NAMALWA (cell line): ENCODE results near the gene FOXB1.

Source experiments
- DNase-seq: peaks from one replicate; pipeline ENCODE4 v3.0.0-alpha.2; 2015; ENCODE audit warnings: low spot score

The FOXB1 gene

GRCh38 chr15:59998950-59999611, 5.0 kb upstream of the FOXB1 start:
- no peak for DNase-seq

GRCh38 chr15:59999612-60000112, 4.4 kb upstream of the FOXB1 start:
- no peak for DNase-seq

DNA sequence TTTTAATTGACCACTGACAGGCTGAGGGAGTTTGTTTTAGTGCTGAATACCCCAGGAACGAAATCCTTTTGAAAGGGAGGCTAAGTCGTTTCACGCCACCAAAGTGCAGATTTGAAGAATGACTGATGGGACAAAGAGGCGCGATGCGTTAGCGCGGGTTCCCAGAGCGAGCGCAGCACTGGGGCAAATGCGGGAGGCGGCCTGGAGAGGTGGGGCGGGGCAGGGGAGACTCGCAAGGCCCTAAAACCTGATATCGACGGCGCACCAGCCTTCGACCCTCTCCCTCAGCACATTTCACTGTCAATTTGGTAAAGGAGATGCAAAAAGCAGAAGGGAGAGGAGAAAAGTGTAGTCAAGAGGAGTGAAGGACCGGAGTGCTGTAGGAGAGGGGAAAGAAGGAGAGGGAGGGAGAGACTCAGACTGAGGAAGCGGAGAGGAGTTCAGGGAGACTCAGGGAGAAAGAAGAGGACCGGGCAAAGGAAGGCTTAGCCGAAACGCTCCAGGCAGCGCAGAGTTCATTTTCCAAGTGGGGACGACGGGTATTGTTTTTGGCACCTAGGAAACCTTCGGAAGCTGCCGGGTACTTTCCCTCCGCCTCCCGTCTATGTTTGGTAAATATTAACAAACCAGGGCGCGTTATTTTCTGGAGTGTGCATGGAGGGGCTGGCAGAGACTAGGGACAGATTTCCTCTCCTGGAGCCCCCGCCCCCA, 3.8 kb upstream of the FOXB1 start:
- no peak for DNase-seq

GRCh38 chr15:60000824-60001609, 3.1 kb upstream of the FOXB1 start:
- DNase-seq, result no peak

GRCh38 chr15:60001610-60002527, 2.2 kb upstream of the FOXB1 start:
- no peak for DNase-seq

GRCh38 chr15:60002528-60003218, 1.4 kb upstream of the FOXB1 start:
- DNase-seq, result no peak

- DNase-seq, result no peak
Measured at GRCh38 chr15:60003243-60004008, 685 bp upstream of the FOXB1 start.

- no peak for DNase-seq
Measured at GRCh38 chr15:60004846-60005351, 788 bp downstream of the FOXB1 start.

DNA sequence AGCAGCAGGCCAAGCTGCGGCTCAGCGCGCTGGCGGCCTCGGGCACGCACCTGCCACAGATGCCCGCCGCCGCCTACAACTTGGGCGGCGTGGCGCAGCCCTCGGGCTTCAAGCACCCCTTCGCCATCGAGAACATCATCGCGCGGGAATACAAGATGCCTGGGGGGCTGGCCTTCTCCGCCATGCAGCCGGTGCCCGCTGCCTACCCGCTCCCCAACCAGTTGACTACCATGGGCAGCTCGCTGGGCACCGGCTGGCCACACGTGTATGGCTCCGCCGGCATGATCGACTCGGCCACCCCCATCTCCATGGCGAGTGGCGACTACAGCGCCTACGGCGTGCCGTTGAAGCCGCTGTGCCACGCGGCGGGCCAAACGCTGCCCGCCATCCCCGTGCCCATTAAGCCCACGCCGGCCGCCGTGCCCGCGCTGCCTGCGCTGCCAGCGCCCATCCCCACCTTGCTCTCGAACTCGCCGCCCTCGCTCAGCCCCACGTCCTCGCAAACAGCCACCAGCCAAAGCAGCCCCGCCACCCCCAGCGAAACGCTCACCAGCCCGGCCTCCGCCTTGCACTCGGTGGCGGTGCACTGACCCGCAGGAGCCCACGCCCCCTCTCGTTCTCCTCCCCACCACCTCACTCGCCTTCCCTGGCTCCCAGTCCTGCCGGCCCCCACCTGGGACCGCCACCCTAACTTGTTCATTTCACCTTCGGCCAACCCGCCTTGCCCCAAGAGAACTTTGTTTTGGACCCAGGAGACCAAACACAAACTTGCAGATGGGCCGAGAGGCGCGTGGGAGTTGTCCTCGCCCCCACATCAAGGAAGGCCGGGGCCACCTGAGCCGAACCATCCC, 1.5 kb downstream of the FOXB1 start:
- DNase-seq, result no peak

- no peak for DNase-seq
Measured at GRCh38 chr15:60006203-60006862, 2.2 kb downstream of the FOXB1 start.

- no peak for DNase-seq
Measured at GRCh38 chr15:60006873-60007272, 2.8 kb downstream of the FOXB1 start.

- DNase-seq, result no peak
Measured at GRCh38 chr15:60009124-60009960, 5.2 kb downstream of the FOXB1 start.

DNA sequence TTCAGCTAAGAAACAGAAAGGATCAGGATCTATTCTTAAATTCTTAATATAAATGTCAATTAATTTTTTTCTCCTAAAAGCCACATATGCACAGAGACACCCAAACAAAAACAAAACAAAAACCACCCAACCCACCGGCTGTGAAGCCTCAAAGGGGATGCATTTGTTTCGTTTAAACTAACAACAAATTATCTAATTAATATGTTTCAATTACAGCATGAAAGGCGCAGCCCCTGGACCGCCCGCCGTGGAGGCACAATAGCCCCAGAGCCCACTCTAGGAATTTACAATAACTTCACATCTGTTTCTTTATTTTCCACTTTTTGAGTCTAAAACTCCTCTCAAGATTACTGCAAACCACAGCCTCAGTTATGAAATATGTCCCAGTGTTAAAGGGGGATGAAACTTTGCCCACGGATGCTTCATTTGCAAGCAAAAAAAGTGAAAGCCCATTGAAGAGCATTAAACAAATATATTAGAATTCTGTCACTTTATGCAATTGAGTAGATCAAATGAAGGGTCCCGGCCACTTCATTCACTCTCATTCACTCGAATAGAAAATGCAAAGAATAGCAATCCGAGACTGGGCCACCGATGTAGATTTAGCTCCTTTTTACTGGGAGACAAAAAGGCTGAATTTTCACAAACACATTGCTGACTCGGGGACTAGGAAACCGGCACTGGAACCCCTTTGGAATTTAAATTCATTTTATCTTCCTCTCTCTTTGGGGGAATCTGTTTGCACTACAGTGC, 6.0 kb downstream of the FOXB1 start:
- no peak for DNase-seq

DNA sequence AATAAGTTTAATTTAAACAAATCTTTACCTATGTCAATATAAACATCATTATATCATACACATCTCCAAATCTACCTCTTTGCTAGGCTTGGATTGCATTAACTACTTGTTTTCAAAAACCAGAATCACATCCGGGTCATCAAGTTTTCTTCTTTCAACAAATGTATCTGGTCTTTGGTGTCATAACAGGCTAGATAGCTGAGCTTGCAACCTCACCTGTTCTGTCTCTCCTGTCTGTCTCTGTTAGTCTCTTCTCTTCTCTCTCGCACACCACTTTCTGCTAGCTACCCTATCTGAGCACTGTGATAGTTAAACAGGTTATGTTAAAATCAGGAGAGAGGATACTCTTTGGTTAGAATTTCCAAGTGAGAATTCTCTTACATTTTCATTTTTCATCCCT, 6.7 kb downstream of the FOXB1 start:
- DNase-seq, result no peak

DNA sequence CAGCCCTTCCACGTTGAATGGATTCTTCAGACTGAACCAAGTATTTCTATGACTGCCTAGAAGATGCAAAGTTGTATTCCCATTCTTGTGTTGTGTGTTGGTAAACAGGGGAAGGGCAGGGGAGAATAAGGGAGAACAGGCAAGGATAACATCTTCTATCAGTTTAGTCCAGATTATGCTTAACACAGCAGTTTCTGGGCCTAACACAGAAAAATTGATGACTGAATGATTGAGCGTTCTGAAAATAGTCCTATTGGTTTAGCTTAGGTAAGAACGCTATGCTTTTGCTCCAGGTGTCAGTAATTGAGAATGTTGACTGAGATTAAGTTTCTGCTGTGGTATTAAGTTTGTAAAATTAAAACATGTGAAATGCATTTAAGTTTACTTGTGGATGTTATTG, 8.6 kb downstream of the FOXB1 start:
- no peak for DNase-seq

- no peak for DNase-seq
Measured at GRCh38 chr15:60017538-60018520, 13.7 kb downstream of the FOXB1 start.
